ENCODE measurements around the gene CDIPT. TPM values are rescaled to one million over a fixed set of nuclear protein-coding genes. Genes with fewer than 3 reads are reported as not detected.
A peak's percentile ranks its signal among the peaks of the same experiment; 100 is the strongest.

The CDIPT gene
- total and polyA plus RNA-seq, 2 of the 13 experiments (the other 11 are each of a cell fraction or from before 2014, with no cell fraction given), result 54.9 to 97.5 TPM

DNA sequence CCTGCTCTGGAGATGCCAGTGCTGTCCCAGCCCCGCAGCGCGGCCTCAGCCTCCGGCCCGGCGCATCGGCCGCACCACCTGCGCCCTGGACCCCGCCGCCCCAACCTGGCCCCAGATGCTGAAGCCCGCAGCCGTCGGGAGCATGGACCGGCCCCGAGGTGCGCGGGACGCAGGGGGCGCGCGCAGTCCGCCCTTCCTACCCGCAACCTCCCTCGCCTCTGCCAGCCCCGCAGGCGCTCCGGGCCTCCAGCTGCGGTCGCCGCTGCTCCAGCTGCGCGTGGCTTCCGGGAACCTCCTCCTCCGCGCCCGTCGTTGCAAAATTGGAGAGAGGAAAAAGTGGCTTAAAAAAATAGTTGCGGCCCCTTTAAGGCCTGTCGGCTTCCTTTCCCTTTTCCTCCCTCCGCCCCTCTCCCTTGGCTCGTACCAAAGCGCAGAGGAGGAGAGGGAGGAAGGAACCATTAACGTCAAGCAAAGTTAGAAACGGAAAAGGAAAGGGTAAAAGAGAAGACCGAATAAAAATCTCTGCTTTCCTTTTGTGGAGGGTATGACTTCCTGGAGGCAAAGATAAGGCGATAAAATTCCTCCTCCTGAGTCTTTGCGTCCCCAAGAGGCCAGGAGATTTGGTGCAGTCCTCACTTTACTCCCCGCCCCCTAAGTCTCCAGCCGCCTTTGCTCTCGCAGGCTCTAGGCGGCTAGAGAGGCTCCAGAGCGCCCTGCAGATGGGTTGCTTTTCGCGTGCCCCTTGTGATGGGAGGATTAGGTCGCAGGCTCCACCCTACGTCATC, at the start of gene CDIPT (continued):
- TF ChIP-seq, protein P1, sequence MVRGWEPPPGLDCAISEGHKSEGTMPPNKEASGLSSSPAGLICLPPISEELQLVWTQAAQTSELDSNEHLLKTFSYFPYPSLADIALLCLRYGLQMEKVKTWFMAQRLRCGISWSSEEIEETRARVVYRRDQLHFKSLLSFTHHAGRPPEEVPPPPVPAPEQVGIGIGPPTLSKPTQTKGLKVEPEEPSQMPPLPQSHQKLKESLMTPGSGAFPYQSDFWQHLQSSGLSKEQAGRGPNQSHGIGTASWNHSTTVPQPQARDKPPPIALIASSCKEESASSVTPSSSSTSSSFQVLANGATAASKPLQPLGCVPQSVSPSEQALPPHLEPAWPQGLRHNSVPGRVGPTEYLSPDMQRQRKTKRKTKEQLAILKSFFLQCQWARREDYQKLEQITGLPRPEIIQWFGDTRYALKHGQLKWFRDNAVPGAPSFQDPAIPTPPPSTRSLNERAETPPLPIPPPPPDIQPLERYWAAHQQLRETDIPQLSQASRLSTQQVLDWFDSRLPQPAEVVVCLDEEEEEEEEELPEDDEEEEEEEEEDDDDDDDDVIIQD (CRISPR knock-in tag; IDR thresholded peaks at IDR 0.05; ENCODE audit: low read depth), result peak; percentile 93; the same call in 1 of the 2 replicates
- TF ChIP-seq ATRX (CRISPR knock-in tag; IDR thresholded peaks at IDR 0.05; ENCODE audit: borderline replicate concordance) (no peak), XBP1 (CRISPR knock-in tag; IDR thresholded peaks at IDR 0.05) (no peak), SMAD1 (CRISPR knock-in tag; IDR thresholded peaks at IDR 0.05; ENCODE audit: borderline replicate concordance, low read depth) (peak; percentile 80; the same call in 1 of the 2 replicates), SAFB2 (CRISPR knock-in tag; IDR thresholded peaks at IDR 0.05; ENCODE audit: borderline replicate concordance, low read depth) (peak; percentile 80), ARHGAP35 (CRISPR knock-in tag; IDR thresholded peaks at IDR 0.05; ENCODE audit: borderline replicate concordance) (no peak; the same call in 1 of the 2 replicates), DR1 (CRISPR knock-in tag; IDR thresholded peaks at IDR 0.05) (no peak), MEF2D (CRISPR knock-in tag; IDR thresholded peaks at IDR 0.05) (0 out of 2 replicates have a peak, but pooled peaks have one; percentile 67), PITX1 (CRISPR knock-in tag; IDR thresholded peaks at IDR 0.05) (peak; percentile 95), CBX1 (IDR thresholded peaks at IDR 0.05; ENCODE audit: low read depth) (no peak), ZNF121 (CRISPR knock-in tag; IDR thresholded peaks at IDR 0.05) (0 out of 2 replicates have a peak, but pooled peaks have one; percentile 45), ZNF460 (CRISPR knock-in tag; IDR thresholded peaks at IDR 0.05; ENCODE audit: borderline replicate concordance) (no peak), MEIS2 (CRISPR knock-in tag; IDR thresholded peaks at IDR 0.05) (peak; percentile 72; the same call in 1 of the 2 replicates), PPARG (CRISPR knock-in tag; conservative IDR thresholded peaks at IDR 0.05) (peak; percentile 60; the same call in 1 of the 2 replicates), ZBTB1 (CRISPR knock-in tag; IDR thresholded peaks at IDR 0.05; ENCODE audit: borderline replicate concordance) (peak; percentile 92; the same call in 1 of the 2 replicates), KDM3A (CRISPR knock-in tag; IDR thresholded peaks at IDR 0.05; ENCODE audit: low read depth) (peak; percentile 91), ZMYM2 (CRISPR knock-in tag; IDR thresholded peaks at IDR 0.05) (no peak), SNAPC2 (CRISPR knock-in tag; IDR thresholded peaks at IDR 0.05) (peak; percentile 56; the same call in 1 of the 2 replicates), NFIC (IDR thresholded peaks at IDR 0.05; ENCODE audit: low read length) (peak; percentile 88)
- TF ChIP-seq, protein P2, sequence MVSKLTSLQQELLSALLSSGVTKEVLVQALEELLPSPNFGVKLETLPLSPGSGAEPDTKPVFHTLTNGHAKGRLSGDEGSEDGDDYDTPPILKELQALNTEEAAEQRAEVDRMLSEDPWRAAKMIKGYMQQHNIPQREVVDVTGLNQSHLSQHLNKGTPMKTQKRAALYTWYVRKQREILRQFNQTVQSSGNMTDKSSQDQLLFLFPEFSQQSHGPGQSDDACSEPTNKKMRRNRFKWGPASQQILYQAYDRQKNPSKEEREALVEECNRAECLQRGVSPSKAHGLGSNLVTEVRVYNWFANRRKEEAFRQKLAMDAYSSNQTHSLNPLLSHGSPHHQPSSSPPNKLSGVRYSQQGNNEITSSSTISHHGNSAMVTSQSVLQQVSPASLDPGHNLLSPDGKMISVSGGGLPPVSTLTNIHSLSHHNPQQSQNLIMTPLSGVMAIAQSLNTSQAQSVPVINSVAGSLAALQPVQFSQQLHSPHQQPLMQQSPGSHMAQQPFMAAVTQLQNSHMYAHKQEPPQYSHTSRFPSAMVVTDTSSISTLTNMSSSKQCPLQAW (CRISPR knock-in tag; IDR thresholded peaks at IDR 0.05), result peak; percentile 85
- TF ChIP-seq, protein P3, sequence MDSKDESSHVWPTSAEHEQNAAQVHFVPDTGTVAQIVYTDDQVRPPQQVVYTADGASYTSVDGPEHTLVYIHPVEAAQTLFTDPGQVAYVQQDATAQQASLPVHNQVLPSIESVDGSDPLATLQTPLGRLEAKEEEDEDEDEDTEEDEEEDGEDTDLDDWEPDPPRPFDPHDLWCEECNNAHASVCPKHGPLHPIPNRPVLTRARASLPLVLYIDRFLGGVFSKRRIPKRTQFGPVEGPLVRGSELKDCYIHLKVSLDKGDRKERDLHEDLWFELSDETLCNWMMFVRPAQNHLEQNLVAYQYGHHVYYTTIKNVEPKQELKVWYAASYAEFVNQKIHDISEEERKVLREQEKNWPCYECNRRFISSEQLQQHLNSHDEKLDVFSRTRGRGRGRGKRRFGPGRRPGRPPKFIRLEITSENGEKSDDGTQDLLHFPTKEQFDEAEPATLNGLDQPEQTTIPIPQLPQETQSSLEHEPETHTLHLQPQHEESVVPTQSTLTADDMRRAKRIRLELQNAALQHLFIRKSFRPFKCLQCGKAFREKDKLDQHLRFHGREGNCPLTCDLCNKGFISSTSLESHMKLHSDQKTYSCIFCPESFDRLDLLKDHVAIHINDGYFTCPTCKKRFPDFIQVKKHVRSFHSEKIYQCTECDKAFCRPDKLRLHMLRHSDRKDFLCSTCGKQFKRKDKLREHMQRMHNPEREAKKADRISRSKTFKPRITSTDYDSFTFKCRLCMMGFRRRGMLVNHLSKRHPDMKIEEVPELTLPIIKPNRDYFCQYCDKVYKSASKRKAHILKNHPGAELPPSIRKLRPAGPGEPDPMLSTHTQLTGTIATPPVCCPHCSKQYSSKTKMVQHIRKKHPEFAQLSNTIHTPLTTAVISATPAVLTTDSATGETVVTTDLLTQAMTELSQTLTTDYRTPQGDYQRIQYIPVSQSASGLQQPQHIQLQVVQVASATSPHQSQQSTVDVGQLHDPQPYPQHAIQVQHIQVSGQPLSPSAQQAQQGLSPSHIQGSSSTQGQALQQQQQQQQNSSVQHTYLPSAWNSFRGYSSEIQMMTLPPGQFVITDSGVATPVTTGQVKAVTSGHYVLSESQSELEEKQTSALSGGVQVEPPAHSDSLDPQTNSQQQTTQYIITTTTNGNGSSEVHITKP (CRISPR knock-in tag; IDR thresholded peaks at IDR 0.05; ENCODE audit: low read depth), result peak; percentile 100
- TF ChIP-seq, protein P4, sequence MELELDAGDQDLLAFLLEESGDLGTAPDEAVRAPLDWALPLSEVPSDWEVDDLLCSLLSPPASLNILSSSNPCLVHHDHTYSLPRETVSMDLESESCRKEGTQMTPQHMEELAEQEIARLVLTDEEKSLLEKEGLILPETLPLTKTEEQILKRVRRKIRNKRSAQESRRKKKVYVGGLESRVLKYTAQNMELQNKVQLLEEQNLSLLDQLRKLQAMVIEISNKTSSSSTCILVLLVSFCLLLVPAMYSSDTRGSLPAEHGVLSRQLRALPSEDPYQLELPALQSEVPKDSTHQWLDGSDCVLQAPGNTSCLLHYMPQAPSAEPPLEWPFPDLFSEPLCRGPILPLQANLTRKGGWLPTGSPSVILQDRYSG (CRISPR knock-in tag; IDR thresholded peaks at IDR 0.05), result no peak
